Suppressor macrophage treated with lipopolysaccharide for 1 hour (primary cell): ENCODE results near the gene CDH8.
"Not testable (repeated sequence)": the region's sequence is repeated elsewhere in the genome, so short reads cannot be mapped to it uniquely, and the experiment has no call there.

ENCODE experiments used
- DNase-seq, 3 donors: peaks; one replicate each; pipeline ENCODE4 v3.0.0-alpha.2; 2020 to 2022

Gene CDH8

DNA sequence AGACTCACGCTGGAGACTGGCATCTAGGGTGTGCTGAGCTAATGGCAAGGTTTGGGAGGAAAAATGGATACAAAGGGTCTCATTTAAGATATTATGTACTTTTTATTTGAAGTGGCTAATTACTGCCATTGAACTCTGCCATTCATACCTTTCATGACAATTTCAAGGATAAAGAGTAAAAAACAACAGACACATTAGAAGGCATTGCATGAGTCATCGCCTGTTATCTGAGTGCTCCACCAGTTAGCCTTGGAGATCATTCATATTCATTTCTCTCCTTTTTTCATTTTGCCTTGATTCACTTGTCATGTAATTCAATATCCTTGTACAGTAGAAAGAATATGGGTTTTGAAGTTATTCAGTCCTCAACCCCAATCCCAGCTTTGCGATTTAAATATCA lies 109.5 kb downstream of the CDH8 start:
- no peak for DNase-seq

- no peak for DNase-seq
These were observed 112.6 kb downstream of the CDH8 start for GRCh38 chr16:61923629-61924028.

DNA sequence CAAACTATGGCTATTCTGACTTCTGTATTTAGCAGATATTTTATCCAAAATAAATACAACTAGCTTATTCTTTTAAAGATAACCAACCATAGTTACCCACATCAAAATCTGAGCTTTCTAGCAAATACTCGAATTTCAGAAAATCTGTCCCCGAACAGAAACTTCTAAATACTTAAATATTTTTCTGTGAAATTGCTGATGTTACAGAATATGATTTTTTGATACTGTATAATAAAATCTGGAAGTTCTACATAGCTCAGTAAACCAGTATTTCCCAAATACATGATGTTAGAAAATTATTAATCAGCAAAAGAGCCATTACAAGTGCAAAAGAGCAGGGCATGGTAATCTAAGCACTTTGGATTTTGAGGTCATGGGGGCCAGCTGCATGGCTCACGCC lies 114.9 kb downstream of the CDH8 start:
- no peak for DNase-seq

DNA sequence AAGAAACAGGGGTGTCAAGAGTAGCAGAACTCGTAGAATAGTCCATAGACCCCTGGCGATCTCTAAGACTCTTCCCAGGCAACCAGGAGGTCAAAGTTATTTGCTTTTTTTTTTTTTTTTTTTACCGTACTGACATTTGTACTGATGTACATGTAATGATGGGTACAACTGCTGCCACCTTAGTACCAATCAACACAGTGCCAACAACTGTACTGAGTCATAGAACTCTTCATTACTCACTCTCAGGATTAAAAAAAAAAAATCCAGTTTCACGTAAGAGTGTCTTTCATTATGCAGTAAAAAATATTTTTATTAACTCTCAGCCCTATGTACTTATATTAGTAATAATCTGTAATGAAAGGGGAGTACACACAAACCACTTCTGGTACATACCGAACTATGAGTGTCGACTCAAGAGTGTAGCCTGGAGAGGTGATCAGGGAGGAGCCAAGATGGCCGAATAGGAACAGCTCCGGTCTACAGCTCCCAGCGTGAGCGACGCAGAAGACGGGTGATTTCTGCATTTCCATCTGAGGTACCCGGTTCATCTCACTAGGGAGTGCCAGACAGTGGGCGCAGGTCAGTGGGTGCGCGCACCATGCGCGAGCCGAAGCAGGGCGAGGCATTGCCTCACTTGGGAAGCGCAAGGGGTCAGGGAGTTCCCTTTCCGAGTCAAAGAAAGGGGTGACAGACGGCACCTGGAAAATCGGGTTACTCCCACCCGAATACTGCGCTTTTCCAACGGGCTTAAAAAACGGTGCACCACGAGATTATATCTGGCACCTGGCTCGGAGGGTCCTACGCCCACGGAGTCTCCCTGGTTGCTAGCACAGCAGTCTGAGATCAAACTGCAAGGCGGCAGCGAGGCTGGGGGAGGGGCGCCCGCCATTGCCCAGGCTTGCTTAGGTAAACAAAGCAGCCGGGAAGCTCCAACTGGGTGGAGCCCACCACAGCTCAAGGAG lies 118.1 kb downstream of the CDH8 start:
- not testable (repeated sequence) for DNase-seq

DNA sequence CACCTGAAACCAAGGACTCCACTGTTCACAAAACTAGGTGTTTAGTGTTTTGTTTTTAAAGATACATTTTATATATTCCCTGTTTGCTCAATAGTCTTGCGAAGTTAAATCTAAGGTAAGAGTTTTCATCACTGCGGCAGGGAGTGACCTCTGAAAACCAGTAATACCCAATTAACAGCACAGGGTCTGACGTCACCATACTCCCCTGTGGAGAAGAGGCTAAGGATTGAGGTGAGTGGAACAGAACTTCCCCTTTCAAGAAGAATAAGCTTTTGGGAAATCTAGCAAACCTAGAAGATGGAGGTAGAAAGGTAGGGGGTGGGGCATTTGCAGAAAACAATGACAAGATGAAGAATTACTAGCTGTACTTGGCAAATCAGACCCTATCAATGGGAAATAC lies 120.7 kb downstream of the CDH8 start:
- DNase-seq, result no peak

- no peak for DNase-seq
These were observed 127.2 kb downstream of the CDH8 start for GRCh38 chr16:61909074-61909473.

GRCh38 chr16:61908426-61908825 lies 127.8 kb downstream of the CDH8 start:
- no peak for DNase-seq

DNA sequence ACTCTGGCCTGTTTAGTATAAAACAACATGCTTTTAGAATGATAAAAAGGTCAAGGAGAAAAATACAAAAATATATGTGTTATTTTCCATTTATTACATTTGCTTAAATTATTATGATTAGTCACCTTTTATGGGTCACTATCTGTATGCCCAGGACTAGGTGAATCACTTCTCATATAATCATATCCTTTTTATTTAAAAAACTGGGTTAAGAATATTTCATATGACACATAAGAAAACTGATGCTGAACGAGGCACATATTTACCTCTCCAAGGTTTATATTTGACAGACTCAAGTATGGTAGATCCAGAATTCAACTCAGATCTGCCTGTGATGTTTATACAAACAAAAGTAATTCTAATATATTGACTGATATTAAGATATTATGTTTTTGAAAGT lies 134.5 kb downstream of the CDH8 start:
- DNase-seq, result no peak

DNA sequence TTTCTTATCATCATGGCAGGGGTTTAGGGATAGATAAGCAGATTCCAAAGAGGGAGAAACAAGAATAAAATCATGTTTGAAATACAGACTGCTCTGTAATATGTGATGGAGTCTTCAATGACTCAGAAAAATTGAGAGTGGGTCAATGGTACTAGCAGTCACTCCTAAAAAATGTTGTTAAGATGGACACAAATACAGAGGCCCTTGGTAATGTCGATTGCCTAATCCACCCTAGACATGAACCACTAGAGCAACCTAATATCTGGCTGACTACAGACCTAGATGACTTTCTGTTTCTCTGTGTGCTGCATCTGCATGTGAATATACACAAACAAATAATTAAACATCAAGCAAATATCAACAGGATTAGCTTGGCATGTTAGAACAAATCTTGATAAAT lies 135.8 kb downstream of the CDH8 start:
- DNase-seq, result no peak

DNA sequence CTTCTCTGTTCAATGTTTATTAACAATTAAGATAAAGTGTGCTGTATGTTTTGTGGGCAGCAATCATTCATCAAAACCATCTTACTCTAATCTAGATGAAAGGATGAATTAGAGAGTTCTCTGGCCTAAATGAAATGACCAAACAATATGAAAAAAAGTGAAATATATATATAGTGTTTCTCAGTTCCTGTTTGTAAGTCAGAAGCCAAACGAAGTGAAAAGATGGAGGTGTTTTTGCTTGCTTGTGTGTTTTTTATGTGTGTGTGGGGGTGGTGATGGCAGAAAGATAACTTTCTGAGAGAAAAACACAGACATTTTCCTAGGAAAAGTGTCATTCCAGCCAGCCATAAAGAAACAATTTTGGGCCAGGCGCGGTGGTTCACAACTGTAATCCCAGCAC lies 138.6 kb downstream of the CDH8 start:
- DNase-seq, result no peak

- no peak for DNase-seq
These were observed 143.7 kb downstream of the CDH8 start for GRCh38 chr16:61892531-61892930.

GRCh38 chr16:61891460-61891859 lies 144.8 kb downstream of the CDH8 start:
- DNase-seq, result peak; percentile 1 to 31 (median 24)

DNA sequence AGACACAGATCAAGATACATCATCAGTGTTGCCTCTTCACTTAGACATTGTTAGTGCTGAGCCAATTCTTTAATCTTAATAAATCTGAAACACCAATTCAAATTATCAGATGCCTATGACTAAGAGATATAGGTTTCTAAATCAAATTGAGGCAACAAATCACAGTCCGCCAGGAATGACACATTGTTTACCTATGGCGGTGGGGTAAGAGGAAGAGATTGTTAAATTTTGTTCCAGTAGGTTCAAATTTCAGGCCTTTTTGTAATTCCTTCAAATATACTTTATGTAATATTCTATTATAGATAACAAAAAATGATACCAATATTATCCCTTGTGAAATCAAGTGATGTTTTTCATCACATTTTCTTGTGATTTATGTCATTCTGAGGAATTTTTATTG lies 145.9 kb downstream of the CDH8 start:
- DNase-seq, result no peak

DNA sequence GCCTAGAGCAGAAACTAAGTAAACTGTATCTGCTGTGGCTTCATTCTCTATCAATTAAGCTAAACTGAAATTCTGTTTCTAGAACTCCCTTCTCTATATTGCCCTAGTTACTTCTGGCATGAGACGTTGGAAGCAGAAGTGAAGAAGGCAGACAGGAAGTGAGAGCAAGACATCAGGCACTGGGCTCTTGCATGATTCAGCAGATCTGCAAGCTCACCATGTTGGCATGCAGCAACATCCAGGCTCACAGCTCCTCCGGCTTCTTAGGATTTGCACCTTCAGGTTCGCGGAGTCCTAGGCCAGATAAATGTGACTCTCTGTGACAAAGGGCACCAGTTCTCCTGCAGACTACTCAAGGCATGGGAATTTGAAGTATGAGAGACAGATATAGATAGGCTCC lies 148.3 kb downstream of the CDH8 start:
- peak; percentile 55 to 65 (median 56) for DNase-seq

- no peak for DNase-seq
These were observed 150.9 kb downstream of the CDH8 start for GRCh38 chr16:61885343-61885742.

DNA sequence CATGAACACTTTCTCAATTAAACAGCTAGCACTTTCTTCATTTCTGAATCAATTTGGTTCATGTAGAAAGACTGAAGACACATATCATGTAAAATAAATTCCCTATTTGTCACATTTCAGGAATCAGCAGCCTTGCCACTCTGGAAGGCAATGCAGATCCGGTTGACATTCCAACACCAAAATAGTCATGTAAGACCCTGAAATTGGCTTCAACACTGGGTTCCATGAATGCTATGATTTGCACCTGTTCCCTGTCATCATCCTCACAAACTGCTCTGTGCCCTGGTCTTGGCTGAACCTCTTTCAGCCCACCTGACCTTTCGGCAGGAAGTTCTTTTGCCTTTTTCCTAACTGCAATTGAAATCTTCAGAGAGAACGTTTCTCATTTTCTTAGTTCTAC lies 156.9 kb downstream of the CDH8 start:
- no peak for DNase-seq

DNA sequence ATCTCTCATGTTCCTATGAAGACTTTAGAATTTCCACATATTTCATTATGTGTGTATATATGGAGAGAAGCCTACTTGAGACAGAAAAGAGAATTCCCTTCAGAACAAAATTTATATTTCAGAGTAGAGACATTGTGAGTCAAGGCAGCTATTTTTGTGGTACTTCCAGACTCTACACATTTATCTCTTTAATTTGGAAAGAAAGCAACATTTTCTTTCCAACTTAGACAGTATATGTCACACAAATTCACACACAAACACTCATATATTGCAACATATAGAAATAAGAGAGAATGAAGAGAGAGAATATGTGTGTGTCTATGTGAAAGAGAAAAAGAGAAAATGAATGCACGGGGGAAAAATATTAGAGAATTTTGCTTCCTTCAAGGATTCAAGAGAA lies 158.8 kb downstream of the CDH8 start:
- DNase-seq, result no peak

GRCh38 chr16:61872778-61873119 lies 163.5 kb downstream of the CDH8 start:
- DNase-seq, result no peak

DNA sequence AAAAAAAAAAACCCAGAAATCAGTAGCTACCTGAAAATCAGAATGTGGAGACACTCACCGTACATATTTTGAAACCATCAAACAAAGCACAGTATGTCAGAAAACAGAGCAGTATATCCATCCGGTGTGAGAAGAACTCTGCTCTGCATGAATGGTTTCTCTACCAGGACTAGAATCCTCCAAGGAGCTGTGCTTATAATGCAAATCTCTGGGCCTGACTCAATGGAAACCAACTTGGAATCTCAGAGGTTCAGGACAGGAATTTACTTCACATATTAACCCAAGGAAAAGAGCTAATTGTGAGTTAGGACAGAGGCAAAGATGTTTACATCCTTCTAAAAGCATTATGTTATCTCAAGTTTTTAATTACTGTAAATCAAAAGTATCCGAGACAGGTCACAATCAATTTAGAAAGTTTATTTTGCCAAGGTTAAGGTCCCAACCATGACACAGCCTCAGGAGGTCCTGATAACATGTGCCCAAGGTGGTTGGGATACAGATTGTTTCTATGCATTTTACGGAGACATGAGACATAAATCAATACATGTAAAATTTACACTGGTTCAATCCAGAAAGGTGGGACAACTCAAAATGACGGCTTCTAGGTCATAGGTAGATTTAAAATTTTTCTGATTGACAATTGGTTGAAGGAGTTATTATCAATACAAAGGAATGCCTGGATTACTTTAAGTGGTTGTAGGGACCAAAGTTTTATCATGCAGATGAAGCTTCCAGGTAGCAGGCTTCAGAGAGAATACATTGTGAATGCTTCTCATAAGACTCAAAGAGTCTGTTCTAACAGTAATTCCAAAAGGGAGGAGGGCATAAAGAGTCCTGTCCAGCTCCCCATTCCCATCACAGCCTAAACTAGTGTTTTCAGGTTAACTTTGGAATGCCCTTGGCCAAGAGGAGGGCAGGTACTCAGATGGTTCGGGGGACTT lies 164.1 kb downstream of the CDH8 start:
- DNase-seq, result no peak

DNA sequence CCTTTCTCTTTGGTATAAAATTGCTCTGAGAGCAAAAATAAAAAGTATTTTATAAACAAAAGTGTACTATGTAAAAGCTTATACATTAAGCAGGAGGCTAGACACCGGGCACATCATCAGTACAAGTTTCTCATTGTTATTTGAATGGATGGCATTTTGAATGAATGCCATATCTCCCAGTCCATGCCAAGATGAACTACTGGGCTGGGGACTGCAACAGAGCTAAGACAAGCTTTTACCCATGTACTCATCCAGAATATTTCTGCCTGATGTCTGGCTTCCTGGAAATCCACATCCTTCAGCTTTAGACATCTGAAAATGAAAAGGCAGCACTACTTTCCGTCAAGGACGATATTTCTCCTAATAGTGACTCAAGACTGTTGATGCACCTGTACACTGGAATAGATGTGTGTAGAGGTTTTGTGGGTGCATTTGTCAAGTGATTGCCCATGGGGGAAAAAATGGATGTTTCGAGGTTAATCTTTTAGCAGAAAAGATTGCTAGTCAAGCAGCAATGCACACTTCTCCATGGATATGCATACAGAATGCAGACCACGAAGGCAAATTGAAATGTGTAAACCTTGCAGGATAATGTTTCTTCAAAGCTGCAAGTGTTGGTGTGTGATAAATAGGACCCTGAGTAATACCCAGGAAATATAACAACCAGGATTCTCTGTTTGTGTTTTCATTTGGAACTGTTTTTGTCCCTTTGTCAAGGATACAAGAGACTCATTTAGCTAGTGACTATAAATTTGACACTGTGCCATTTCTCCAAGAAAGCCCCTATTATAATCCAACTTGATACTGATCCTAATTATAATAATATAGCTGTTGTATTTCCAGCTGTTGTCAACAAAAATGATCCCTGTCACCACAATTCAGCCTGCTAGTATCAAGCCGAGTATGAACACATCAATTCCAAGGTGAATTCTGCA lies 173.8 kb downstream of the CDH8 start:
- no peak for DNase-seq

- DNase-seq, result no peak
These were observed 177.2 kb downstream of the CDH8 start for GRCh38 chr16:61858988-61859387.

- no peak for DNase-seq
These were observed 193.6 kb downstream of the CDH8 start for GRCh38 chr16:61842666-61843065.
